ACHN (cell line): Measurements from ENCODE around the gene ODAPH.
"Not testable (repeated sequence)": the region's sequence is repeated elsewhere in the genome, so short reads cannot be mapped to it uniquely, and the experiment has no call there.

Experiments
- DNase-seq: peaks from one replicate; pipeline ENCODE4 v3.0.0-alpha.2; 2015
- in situ Hi-C: cut with HindIII; loops from 2 replicates; pipeline ENCODE4 v1.10.0; 2017; ENCODE audit warnings: low sequenced_read_pairs, low pct_ligation_motif_present, low pct_unique_long_range_greater_than_20kb

ODAPH gene

DNA sequence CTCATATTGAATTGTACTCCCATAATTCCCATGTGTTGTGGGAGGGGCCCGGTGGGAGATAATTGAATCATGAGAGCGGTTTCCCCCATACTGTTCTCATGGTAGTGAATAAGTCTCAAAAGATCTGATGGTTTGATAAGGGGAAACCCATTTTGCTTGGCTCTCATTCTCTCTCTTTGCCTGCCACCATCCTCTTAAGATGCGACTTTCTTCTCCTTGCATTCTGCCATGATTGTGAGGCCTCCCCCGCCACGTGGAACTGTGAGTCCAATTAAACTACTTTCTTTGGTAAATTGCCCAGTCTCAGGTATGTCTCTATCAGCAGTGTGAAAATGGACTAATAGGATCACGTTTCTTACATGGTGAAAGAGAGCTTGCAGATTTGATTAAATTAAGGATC is 18.6 kb upstream of the ODAPH start:
- in situ Hi-C loops, DNase-seq: not testable (repeated sequence)

DNA sequence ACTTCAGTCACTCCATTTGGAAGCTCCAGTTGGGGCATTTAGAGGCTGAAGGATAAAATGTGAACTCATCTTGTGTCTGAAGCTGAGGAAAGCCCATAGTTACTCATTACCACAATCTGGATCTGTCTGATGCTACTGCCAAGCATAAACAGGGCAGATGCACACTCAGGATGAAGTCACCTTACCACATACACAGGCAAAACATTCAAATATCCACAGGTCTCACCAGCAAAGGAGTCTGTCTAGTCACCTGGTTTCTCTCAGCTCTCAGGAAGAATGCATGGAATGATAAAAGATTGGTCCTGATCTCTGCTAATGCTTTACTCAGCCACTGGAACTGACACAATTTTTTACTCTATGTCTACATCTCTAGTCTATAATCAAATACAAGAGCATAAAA is 13.0 kb upstream of the ODAPH start:
- in situ Hi-C loops, result no loop called here
- DNase-seq, result peak; percentile 79

DNA sequence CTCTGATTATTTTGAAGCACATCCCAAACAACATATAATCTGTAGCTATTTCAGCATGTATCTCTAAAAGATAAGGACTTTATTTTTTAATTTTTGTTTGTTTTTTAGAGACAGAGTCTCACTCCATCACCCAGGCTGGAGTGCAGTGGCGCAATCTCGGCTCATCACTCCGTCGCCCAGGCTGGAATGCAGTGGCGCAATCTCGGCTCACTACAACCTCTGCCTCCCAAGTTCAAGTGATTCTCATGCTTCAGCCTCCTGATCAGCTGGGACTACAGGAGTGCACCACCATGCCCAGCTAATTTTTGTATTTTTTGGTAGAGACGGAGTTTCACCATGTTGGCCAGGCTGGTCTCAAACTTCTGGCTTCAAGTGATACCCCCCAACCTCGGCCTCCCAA is 11.6 kb upstream of the ODAPH start:
- in situ Hi-C loops, DNase-seq: not testable (repeated sequence)

DNA sequence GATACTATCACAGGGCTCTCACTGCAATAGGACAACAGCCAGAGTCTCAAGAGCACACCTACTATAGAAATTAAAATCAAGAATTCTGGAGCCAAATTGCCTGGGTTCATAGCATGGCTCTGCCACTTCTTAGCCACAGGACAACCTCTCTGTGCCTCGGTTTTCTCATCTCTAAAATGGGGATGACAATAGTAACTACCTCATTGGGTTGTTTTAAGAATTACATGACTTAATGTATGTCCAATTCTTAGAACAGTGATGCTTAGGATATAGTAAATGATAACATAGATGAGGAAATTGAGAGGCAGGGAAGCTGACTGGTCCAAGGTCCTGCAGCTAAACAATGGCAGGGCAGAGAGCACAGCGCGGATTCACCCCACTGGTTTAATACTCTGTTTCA is 11.0 kb upstream of the ODAPH start:
- DNase-seq, result no peak
- in situ Hi-C loops, result no loop called here

DNA sequence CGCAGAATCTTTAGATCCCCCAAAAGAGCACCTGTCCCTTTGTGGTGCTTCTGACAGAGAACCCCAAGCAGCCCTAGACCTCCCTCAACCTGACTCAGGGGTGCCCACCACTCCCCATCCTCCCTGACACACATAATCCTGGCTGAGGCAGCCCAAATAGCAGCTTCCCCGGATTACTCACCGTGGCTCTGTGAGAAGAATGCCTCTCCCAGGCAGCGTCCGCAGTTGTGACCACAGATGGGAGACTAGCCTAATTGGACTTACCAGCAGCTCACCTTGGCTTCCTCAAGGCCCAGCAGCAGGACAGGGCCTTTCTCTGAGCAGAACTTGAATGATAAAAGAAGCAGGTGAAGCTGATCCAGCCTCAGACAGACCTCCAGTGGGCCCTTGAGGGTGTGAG is 10.3 kb upstream of the ODAPH start:
- peak; percentile 4 for DNase-seq
- in situ Hi-C loops, result no loop called here

DNA sequence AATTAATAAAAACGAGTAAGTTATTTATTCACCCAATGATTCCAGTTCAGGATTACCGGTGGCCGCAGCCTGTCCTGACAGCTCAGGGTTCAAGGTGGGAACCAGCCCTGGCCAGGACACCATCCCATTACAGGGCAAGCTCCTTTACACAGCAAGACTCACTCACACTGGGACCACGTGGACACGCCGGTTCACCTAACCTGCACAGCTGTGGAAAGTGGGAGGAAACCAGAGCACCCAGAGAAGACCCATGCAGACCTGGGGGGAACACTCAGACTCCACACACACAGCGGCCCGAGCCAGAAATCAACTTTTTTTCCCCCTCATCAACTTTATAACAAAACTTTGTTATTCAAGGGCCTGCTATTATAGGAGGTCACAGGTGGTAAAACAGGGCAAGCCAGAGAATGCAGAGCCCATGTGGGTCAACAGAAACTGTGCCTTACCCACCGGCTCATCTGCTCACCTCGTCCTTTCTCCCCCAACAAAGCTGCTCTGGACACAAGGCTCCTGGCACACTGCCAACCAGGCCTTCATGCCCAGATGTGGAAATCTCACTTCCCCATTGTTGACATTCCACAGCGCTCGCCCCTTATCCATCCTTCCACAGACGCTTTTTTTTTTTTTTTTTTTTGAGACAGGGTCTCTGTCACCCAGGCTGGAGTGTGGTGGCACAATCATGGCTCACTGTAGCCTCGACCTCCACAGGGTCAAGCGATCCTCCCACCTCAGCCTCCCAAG is 8.0 kb upstream of the ODAPH start:
- in situ Hi-C loops, result no loop called here
- peak; percentile 5 for DNase-seq

DNA sequence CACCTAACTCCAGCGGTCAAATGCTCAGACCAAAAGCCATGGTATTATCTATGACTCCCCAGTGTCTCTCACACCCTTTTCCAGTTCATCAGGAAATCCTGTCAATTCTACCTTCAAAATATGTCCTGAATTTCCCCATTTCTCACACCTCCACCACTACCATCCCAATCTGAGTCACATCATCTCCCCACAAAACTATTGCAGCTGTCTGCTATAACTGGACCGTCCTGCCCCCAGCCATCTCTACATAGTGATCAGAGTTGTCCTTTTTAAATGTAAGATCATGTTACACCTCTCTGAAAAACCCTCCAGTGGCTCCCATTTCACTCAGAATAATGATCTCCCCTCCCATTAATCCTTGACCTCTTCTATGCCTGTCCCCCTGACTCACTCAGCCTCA is 6.8 kb upstream of the ODAPH start:
- DNase-seq, result no peak
- in situ Hi-C loops, result no loop called here

DNA sequence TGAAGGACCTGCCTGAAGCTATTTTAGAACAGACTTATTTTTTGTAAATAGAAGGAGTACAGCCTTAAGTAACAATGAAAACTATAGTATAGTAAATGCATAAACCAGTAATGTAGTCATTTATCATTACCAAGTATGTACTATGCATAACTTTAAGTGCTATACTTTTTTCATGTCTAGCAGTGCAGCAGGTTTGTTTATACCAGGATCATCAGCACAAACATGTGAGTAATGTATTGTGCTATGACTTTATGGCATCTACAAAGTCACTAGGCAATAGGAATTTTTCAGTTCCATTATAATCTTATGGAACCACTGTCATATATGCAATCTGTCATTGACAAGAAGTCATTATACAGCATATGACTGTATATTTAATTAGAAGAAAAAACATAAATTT is 3.4 kb upstream of the ODAPH start:
- no peak for DNase-seq
- in situ Hi-C loops, result no loop called here

DNA sequence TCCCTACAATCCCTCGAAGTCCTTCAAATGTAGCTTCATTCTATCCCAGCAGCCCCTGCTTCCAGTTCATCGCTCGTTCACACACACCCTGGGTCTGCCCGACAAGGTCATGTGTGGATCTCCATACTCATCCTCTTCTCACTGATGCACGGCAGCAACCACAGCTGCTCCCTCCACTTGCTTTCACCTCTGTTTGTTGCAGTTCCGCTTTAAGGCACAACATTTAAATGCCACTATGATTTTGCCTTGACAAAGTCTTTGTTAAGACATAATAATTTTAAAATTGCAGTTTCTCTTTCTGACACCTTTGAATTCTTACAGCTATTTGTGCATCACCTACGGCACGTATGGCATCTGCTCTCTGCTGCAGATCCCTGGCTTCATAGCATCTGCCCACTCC is 1.8 kb downstream of the ODAPH start:
- in situ Hi-C loops, result no loop called here
- DNase-seq, result no peak

DNA sequence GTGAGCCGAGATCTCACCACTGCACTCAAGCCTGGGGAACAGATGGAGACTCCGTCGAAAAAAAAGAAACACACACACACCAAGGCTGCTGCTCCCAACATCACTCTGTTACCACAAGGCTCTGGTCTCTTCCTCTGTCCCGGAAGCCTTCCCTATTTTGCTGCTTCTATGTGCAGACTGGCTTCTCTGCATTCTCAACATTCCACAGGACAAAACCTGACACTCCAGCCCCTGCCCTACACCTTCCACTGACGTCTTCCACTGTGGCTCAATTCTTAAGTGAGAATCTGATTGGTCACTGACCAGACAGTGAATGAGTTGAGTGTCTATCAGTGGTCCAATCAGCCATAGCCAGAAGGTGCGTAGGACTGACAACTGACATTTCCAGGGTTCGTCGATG is 5.9 kb downstream of the ODAPH start:
- in situ Hi-C loops, result no loop called here
- no peak for DNase-seq

DNA sequence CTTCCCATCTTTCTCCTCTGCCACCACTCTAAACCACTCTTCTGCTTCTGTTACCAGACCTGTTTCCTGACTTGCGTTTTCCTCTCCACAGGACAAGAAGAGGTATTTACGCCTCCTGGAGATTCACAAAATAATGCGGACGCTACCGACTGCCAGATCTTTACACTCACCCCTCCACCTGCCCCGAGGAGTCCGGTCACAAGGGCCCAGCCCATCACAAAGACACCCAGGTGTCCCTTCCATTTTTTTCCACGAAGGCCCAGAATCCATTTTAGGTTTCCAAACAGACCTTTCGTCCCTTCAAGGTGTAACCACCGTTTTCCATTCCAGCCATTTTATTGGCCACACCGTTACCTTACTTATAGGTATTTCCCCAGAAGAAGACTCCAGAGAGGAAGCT is 8.2 kb downstream of the ODAPH start:
- no peak for DNase-seq
- in situ Hi-C loops, result no loop called here

DNA sequence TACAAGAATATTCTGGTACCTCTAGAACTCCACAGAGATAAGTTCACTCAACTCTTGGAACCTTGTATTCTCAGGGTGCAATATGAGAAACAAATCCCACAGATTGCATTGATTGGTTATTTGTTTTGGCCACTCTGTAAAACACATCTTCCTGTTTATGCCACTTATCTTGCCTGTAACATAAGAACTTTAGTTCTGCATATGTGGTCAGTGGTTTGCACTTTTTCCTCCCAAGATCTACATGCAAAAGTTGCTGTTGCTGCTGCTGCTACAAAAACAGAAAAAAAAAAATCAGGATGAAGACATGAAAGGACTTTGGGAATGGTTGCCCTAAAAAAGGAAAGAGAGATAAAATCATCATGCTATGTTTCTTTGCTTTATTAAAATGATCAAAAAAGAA is 9.6 kb downstream of the ODAPH start:
- no peak for DNase-seq

DNA sequence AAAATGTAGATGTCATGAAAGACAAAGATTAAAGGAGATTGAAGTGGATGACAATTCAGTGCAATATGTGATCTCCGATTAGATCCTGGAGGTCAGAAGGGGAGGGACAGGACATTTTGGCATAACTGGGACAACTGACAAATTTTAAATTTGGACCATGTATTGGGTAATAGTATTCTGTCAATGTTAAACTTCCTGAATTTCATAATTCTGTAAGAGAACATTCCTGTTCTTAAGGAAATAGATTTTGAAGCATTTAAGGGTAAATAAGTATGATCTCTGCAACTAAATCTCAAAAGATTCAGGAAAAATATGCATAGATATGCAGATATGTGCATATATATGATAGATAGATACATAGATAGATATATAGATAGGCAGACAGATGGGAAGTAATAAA is 11.0 kb downstream of the ODAPH start:
- DNase-seq, result no peak
- in situ Hi-C loops, result no loop called here

More for the DNA sequence above, 9.6 kb downstream of the ODAPH start:
- in situ Hi-C loops, result no loop called here

DNA sequence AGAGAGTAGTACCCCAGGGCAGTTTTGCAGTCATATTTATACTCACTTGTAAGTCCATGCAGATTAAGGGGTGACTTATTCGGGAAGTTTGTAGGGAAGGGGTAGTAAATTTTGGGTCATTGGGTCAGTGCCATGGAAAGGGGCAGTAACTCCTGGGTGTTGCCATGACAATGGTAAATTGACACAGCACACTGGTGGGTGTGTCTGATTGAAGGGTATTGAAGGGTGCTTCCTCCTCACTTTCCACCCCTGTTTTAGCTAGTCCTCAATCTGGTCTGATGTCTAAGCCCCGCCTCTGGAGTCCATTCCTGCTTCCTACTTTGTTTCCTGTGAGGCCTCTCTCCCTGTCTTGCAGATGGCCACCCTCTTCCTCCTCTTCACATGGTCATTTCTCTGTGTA is 11.9 kb downstream of the ODAPH start:
- DNase-seq, result no peak
- in situ Hi-C loops, result no loop called here

DNA sequence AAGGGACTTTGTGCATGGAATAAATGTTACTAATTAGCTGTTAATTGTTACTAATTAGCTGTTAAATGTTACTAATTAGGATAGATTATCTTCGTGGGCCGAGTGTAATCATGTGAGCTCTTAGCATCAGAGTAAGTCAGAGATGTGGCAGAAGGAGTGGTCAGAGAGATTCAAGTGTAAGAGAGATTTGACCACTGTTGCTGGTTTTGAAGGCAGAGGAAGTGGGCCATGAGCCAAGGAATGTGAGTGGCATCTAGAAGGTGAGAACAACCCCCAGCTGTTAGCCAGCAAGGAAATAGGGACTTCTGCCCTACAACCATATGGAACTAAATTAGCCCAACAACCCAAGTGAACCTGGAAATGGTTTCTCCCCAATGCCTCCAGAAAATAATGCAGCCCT is 28.2 kb downstream of the ODAPH start:
- DNase-seq, result no peak
- in situ Hi-C loops, result no loop called here

DNA sequence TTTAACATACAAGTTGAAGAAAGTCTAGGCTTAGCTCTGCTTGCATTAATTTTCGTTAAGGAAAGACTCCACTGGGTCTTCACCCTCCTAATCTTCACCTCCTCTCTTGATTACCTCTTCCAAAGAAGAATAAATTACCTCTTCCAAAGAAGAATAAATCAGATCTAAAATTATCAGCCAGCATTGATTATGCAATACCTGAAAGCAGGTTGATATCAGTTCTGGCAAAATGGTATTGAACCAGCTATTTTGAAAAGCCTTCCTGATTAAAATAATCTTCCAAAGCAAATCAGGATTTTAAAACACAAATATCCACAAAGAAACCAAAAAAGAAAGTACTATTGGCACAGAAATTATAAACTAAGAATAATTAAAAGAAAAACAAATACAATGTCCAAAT is 37.5 kb downstream of the ODAPH start:
- in situ Hi-C loops, result no loop called here
- DNase-seq, result no peak

DNA sequence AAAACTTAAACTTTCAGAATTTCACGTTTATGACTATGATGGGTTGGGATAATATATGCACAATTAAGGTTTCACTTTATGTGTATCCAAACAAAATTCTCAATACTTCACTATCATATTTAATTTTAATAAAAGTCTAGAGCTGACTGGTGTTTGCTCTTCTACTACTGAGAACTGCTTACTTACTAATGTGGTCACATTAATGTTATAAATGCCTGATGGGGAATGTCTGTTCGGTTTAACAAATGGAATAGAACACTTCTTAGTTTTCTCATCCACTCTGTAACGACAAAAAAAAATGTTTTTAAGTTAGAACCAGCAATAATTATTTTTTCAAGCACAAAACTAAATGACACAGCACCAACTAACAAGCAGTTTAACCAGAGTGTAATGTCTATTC is 40.2 kb downstream of the ODAPH start:
- DNase-seq, result no peak

DNA sequence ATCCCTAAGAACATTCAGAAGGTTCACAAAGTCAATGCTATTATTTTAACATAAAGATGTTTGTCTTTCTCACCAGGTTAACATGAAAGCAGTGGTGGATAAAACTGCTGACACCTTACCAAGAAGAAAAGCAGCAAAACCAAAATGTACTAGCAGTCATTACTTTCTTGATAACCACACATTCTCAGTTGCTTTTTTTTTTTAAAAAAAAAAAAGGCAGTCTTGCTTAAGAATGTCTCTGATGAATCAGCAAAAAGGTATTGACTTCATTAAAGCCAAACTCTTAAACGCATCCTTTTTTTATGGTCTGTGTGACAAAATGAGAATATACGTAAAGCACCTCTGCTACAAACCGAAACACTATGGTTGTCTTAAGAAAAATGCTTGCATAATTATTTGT is 42.5 kb downstream of the ODAPH start:
- DNase-seq, result peak; percentile 24
- in situ Hi-C loops, result no loop called here

More for the DNA sequence above, 40.2 kb downstream of the ODAPH start:
- in situ Hi-C loops, result no loop called here

DNA sequence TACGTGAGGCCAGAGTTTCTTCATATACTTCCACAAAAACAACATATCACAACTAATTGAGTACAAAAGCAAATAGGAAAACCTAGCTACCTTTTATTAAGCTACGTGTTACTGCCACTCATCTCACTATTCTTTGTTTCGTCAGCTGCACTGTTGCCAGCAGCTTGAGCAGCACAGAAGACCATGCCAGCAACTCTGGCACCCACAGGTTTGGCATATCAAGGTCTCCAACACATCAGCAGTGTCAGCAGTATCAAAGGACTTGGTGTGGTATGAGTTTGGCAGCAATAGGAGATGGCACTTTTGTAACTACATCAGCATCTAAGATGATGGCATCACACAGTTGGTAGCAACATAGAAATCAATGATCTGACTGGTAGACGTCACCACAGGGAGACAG is 43.8 kb downstream of the ODAPH start:
- in situ Hi-C loops, result no loop called here
- DNase-seq, result no peak

DNA sequence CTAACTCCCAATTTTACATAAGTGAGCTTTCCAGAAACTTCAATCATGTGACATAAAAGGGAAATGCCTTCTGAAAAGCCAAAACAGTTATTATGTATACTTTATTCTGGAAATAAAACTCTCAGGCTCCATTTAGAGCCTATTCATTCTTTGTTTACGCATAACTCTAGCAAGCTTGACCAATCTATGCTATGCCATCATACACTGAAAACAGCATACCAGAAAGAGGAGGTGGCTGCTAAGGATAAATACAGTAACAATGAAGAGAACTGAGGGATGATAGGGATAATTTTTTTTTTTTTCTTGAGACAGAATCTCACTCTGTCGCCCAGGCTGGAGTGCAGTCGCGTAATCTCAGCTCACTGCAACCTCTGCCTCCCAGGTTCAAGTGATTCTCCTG is 50.1 kb downstream of the ODAPH start:
- no peak for DNase-seq
- in situ Hi-C loops, result no loop called here

DNA sequence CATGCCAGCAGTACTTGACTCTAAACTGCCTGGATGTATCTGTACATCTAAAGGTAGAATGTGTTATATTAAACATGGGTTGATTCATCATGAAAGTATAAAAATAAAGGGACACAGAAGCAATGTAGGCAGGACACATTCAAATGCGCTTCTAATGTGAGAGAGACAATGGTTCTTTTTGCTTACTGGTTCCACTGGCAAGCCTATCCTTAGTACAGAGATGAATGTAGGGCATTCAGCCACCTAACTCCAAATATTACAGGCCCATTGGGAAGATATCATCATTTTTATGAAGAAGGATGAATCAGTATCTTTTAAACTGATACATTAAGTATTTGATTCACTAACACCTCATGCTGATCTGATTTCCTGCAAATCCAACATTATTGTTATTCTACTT is 56.4 kb downstream of the ODAPH start:
- in situ Hi-C loops, result no loop called here
- no peak for DNase-seq
